HL-60 (cell line): ENCODE data around the gene FAU.

Experiments used
- DNase-seq, 2 experiments: peaks; one replicate each; pipeline ENCODE4 v3.0.0-alpha.2; 2010 to 2020; ENCODE audit warnings: low read depth in 1 of 2, low spot score in 1 of 2
- H3K27ac ChIP-seq: fragments of 250-450 bp; sonication (Bioruptor Pico); replicated peaks from 2 replicates; pipeline ENCODE4 v1.5.1; 2020; ENCODE audit warnings: mild to moderate bottlenecking, moderate library complexity
- H3K27me3 ChIP-seq: fragments of 250-450 bp; sonication (Bioruptor Pico); 2 replicates; pipeline ENCODE4 v1.5.1; 2021; ENCODE audit warnings: mild to moderate bottlenecking, moderate library complexity; ENCODE audit not compliant: insufficient read depth, poor library complexity, severe bottlenecking
- H3K4me3 ChIP-seq: replicated peaks from 2 replicates; pipeline ENCODE4 v1.5.1; 2011; ENCODE audit warnings: mild to moderate bottlenecking, control low read depth, low read length; ENCODE audit not compliant: insufficient read depth
- GABPA ChIP-seq: IDR thresholded peaks from 2 replicates; pipeline ENCODE4 v1.6.1; 2012; ENCODE audit warnings: low read depth
- POLR2AphosphoS5 ChIP-seq: IDR thresholded peaks from 2 replicates; pipeline ENCODE4 v1.6.1; 2012; ENCODE audit warnings: low read depth
- SPI1 ChIP-seq: IDR thresholded peaks from 2 replicates; pipeline ENCODE4 v1.6.1; 2012; ENCODE audit warnings: low read depth, mild to moderate bottlenecking, borderline replicate concordance
- TF ChIP-seq, protein P1 (sequence below): IDR thresholded peaks from 2 replicates; pipeline ENCODE4 v1.6.1; 2012; ENCODE audit warnings: low read depth; ENCODE audit not compliant: insufficient replicate concordance
- TF ChIP-seq, protein P2 (sequence below): IDR thresholded peaks from one replicate; pipeline ENCODE4 v1.5.1; 2011; ENCODE audit warnings: low read length, control low read depth, inconsistent platforms; ENCODE audit not compliant: insufficient read depth

The FAU gene

GRCh38 chr11:65125197-65126056 lies 3.5 kb upstream of the FAU start:
- no peak for TF ChIP-seq POLR2AphosphoS5
- TF ChIP-seq SPI1 = no peak
- TF ChIP-seq, protein P1, sequence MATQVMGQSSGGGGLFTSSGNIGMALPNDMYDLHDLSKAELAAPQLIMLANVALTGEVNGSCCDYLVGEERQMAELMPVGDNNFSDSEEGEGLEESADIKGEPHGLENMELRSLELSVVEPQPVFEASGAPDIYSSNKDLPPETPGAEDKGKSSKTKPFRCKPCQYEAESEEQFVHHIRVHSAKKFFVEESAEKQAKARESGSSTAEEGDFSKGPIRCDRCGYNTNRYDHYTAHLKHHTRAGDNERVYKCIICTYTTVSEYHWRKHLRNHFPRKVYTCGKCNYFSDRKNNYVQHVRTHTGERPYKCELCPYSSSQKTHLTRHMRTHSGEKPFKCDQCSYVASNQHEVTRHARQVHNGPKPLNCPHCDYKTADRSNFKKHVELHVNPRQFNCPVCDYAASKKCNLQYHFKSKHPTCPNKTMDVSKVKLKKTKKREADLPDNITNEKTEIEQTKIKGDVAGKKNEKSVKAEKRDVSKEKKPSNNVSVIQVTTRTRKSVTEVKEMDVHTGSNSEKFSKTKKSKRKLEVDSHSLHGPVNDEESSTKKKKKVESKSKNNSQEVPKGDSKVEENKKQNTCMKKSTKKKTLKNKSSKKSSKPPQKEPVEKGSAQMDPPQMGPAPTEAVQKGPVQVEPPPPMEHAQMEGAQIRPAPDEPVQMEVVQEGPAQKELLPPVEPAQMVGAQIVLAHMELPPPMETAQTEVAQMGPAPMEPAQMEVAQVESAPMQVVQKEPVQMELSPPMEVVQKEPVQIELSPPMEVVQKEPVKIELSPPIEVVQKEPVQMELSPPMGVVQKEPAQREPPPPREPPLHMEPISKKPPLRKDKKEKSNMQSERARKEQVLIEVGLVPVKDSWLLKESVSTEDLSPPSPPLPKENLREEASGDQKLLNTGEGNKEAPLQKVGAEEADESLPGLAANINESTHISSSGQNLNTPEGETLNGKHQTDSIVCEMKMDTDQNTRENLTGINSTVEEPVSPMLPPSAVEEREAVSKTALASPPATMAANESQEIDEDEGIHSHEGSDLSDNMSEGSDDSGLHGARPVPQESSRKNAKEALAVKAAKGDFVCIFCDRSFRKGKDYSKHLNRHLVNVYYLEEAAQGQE = no peak
- TF ChIP-seq, protein P2, sequence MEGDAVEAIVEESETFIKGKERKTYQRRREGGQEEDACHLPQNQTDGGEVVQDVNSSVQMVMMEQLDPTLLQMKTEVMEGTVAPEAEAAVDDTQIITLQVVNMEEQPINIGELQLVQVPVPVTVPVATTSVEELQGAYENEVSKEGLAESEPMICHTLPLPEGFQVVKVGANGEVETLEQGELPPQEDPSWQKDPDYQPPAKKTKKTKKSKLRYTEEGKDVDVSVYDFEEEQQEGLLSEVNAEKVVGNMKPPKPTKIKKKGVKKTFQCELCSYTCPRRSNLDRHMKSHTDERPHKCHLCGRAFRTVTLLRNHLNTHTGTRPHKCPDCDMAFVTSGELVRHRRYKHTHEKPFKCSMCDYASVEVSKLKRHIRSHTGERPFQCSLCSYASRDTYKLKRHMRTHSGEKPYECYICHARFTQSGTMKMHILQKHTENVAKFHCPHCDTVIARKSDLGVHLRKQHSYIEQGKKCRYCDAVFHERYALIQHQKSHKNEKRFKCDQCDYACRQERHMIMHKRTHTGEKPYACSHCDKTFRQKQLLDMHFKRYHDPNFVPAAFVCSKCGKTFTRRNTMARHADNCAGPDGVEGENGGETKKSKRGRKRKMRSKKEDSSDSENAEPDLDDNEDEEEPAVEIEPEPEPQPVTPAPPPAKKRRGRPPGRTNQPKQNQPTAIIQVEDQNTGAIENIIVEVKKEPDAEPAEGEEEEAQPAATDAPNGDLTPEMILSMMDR = no peak
- no peak for TF ChIP-seq GABPA
- DNase-seq = no peak
- H3K4me3 ChIP-seq = no peak overlapping the region
- H3K27me3 ChIP-seq = no peaks in the 10 kb centered on the region
- no peak overlapping the region for H3K27ac ChIP-seq

- H3K4me3 ChIP-seq = no peak overlapping the region
- no peaks in the 10 kb centered on the region for H3K27me3 ChIP-seq
- H3K27ac ChIP-seq = no peak overlapping the region
- DNase-seq = no peak
- TF ChIP-seq POLR2AphosphoS5 = no peak
- TF ChIP-seq, protein P1 = no peak
- TF ChIP-seq GABPA = no peak
- TF ChIP-seq, protein P2 = no peak
- TF ChIP-seq SPI1 = no peak
Observed at GRCh38 chr11:65124480-65125196, 2.7 kb upstream of the FAU start.

GRCh38 chr11:65121447-65121864 lies 478 bp downstream of the FAU start:
- DNase-seq = no peak
- H3K27me3 ChIP-seq = no peaks in the 10 kb centered on the region

More at GRCh38 chr11:65121447-65121864, 478 bp downstream of the FAU start:
- TF ChIP-seq SPI1 = no peak
- TF ChIP-seq, protein P1 = peak; percentile 7
- H3K27ac ChIP-seq = peak overlapping the region; percentile 92
- peak overlapping the region; percentile 76 for H3K4me3 ChIP-seq
